ENCODE measurements around the gene YIPF5. TPM values are rescaled to one million over a fixed set of nuclear protein-coding genes. Genes with fewer than 3 reads are reported as not detected.

The YIPF5 gene
- total RNA-seq: 10 to 100 TPM; 44.6 to 60.5 TPM

DNA sequence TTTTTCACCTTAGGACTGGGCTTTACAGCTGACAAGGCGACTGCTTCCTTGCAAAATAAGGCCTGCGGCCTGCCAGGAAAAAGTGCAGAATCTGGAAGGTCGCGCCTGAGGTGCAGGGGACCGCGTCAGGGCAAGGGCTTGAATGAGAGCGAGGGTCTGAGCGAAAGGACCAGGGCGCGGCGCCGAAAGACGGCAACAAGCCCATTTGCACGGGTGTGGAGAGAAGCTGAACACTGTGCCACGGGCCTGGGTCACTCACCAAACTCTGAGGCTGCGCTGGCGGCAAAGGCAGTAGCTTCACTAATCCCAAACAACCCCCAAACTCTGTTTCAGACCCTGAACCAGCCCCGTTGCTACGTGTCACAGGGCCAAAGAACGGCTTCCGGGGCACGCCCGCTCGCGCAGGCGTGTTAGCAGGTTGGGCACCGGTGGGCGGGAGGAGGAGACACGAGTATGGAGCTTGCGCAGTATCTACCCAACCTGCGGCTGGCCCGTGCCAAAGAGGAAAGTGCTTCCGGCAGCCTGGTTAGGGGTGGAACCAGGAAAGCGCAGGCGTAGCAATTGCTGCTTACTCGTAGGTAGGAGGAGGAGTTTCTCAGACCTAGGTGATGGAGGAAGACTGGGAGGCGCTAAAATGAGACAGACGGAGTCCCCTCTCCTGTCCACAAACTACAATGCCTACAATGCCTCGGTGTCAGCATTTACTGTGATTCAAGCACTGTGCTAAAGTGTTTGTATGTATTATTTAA lies at the start of gene YIPF5, which contains the start of gene KCTD16:
TSS of gene YIPF5 (minus strand) at position 384 of the 749 bp plus-strand sequence. CDS start 704 bp downstream, outside the sequence.
TSS of gene KCTD16 (plus strand) at position 598 of the 749 bp plus-strand sequence.
- DNase-seq: peak; percentile 97
- Histone ChIP-seq H3K27me3 (no peaks in the 10 kb centered on the region), H3K27ac (peak within 1 kb of the TSS; percentile 71), H3K36me3 (no peaks in the 10 kb centered on the region), H3K9me3 (no peaks in the 10 kb centered on the region), H3K4me3 (peak within 1 kb of the TSS; percentile 77), H3K9ac (ENCODE audit: low read depth in 2 of 2, low read length in 2 of 2) (peak within 1 kb of the TSS; percentile 80 to 84), H3K4me1 (peaks cover 8% of the 10 kb centered on the region)
- no peak for TF ChIP-seq CTCF (IDR thresholded peaks at IDR 0.05)
- intact Hi-C loops (cut with DNase I): no loop called here

DNA sequence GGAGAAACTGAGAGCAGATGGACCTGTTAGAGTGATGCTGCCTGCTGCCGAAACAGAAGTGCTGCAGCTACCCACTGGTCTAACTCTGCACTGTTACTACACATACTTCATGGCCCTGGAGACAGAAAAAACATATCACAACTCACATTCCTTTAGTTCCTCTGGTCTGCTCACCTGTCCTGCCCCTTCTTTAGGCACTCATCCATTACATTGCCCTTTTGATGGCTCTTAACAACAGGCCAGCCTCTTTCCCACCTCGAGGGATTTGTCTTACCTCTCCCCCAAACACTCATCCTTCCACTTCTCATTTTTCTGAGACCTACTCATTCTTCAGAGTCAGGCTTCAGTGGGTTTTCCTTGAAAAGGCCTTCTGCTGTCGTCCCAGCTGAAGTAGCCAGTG lies 49.4 kb upstream of the YIPF5 start:
- no peak overlapping the region for H3K27ac ChIP-seq
- TF ChIP-seq CTCF (IDR thresholded peaks at IDR 0.05): no peak
- no peaks in the 10 kb centered on the region for H3K36me3 ChIP-seq
- H3K9ac ChIP-seq (ENCODE audit: low read depth in 2 of 2, low read length in 2 of 2): no peak overlapping the region
- intact Hi-C loops (cut with DNase I): no loop called here
- no peaks in the 10 kb centered on the region for H3K27me3 ChIP-seq
- H3K4me3 ChIP-seq: no peak overlapping the region
- no peaks in the 10 kb centered on the region for H3K9me3 ChIP-seq
- H3K4me1 ChIP-seq: no peaks in the 10 kb centered on the region
- no peak for DNase-seq

GRCh38 chr5:144210655-144211054 lies 40.2 kb upstream of the YIPF5 start:
- TF ChIP-seq CTCF (IDR thresholded peaks at IDR 0.05): no peak
- DNase-seq: no peak
- Histone ChIP-seq H3K36me3 (no peaks in the 10 kb centered on the region), H3K27ac (no peak overlapping the region), H3K9me3 (no peaks in the 10 kb centered on the region), H3K27me3 (no peaks in the 10 kb centered on the region), H3K4me3 (no peak overlapping the region), H3K4me1 (no peaks in the 10 kb centered on the region), H3K9ac (ENCODE audit: low read depth in 2 of 2, low read length in 2 of 2) (no peak overlapping the region)
- intact Hi-C loops (cut with DNase I): no loop called here

- Histone ChIP-seq H3K9me3 (no peaks in the 10 kb centered on the region), H3K27ac (no peak overlapping the region), H3K27me3 (peaks cover 7% of the 10 kb centered on the region), H3K4me3 (no peak overlapping the region), H3K4me1 (no peaks in the 10 kb centered on the region), H3K36me3 (no peaks in the 10 kb centered on the region), H3K9ac (ENCODE audit: low read depth in 2 of 2, low read length in 2 of 2) (no peak overlapping the region)
- TF ChIP-seq CTCF (IDR thresholded peaks at IDR 0.05): no peak
- intact Hi-C loops (cut with DNase I): loop anchor here (5.0 to 10.0 kb wide), 2 partner anchors 893 to 1025 kb away; no protein-coding TSS in a partner anchor
- no peak for DNase-seq
Measured at GRCh38 chr5:144209361-144209760, 38.9 kb upstream of the YIPF5 start.

GRCh38 chr5:144207875-144208444 lies 37.5 kb upstream of the YIPF5 start:
- H3K4me1 ChIP-seq: no peaks in the 10 kb centered on the region
- no peak overlapping the region for H3K4me3 ChIP-seq
- H3K36me3 ChIP-seq: no peaks in the 10 kb centered on the region
- H3K27ac ChIP-seq: no peak overlapping the region
- no peak for DNase-seq
- H3K9me3 ChIP-seq: no peaks in the 10 kb centered on the region
- intact Hi-C loops (cut with DNase I): loop anchor here (5.0 to 10.0 kb wide), 2 partner anchors 894 to 1027 kb away; no protein-coding TSS in a partner anchor
- H3K27me3 ChIP-seq: peaks cover 7% of the 10 kb centered on the region
- no peak for TF ChIP-seq CTCF (IDR thresholded peaks at IDR 0.05)
- H3K9ac ChIP-seq (ENCODE audit: low read depth in 2 of 2, low read length in 2 of 2): no peak overlapping the region
